Activated naive CD8-positive, alpha-beta T cell treated with anti-CD3 and anti-CD28 coated beads, Interleukin-2, amount 50 U/mL, for 24 hours (primary cell): ENCODE data around the gene COQ4.
A peak's percentile ranks its signal among the peaks of the same experiment; 100 is the strongest.

Experiments
- ATAC-seq: fragments of 150-1000 bp; cut with Tn5 transposase; one replicate; pipeline ENCODE4 v1.10.0; 2021
- DNase-seq: peaks from one replicate; pipeline ENCODE4 v3.0.0; 2021
- H3K27ac Mint-ChIP-seq: one replicate; pipeline ENCODE4 v1.8.0; 2021; ENCODE audit warnings: mild to moderate bottlenecking, mixed read lengths
- H3K27me3 Mint-ChIP-seq: one replicate; pipeline ENCODE4 v1.8.0; 2021; ENCODE audit warnings: mixed read lengths
- H3K36me3 Mint-ChIP-seq: one replicate; pipeline ENCODE4 v1.8.0; 2021; ENCODE audit warnings: low read depth, mixed read lengths
- H3K4me1 Mint-ChIP-seq: one replicate; pipeline ENCODE4 v1.8.0; 2021; ENCODE audit warnings: mixed read lengths
- H3K4me3 Mint-ChIP-seq: one replicate; pipeline ENCODE4 v1.8.0; 2021; ENCODE audit warnings: mild to moderate bottlenecking, moderate library complexity, mixed read lengths
- H3K9me3 Mint-ChIP-seq: one replicate; pipeline ENCODE4 v1.8.0; 2021; ENCODE audit warnings: mixed read lengths

COQ4 gene

GRCh38 chr9:128370752-128371629, 48.4 kb downstream of the COQ4 start, which contains the start of gene URM1:
URM1 (plus strand) TSS chr9:128371374; CDS start chr9:128371381, 7 bp downstream.
- Mint-ChIP-seq H3K27me3 (no peaks in the 10 kb centered on the region), H3K36me3 (peaks cover 14% of the 10 kb centered on the region), H3K4me1 (peaks cover 26% of the 10 kb centered on the region), H3K9me3 (no peaks in the 10 kb centered on the region), H3K27ac (peak within 1 kb of the TSS; percentile 87), H3K4me3 (peak within 1 kb of the TSS; percentile 95)
- peak; percentile 96 for DNase-seq
- peak; percentile 97 for ATAC-seq

DNA sequence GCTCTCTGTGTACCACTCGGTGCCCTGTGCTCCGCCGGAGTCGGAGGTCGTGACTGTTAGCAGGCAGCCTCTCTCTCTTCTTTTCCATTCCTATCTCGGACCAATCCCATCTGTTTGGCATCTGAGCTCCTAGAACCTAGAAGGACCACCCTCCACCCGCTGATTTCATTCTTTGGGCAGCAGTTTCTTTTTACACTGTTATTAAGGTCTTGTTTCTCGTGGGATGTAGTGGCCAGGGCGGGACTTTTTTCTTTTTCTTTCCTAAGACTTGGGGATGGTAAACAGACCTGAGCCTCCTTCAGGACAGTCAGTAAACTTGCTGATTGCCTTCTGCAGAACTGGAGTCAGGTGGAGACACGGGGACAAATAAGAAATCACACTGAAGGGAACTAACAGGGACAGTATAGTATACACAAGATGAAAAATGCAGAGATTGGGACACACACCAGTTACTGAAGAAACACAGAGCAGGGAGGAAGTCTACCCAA, 49.0 kb downstream of the COQ4 start:
- Mint-ChIP-seq H3K4me3 (peak overlapping the region; percentile 95), H3K27ac (peak overlapping the region; percentile 87), H3K27me3 (no peaks in the 10 kb centered on the region), H3K4me1 (peaks cover 26% of the 10 kb centered on the region), H3K9me3 (no peaks in the 10 kb centered on the region), H3K36me3 (peaks cover 14% of the 10 kb centered on the region)
- DNase-seq (no peak), ATAC-seq (no peak)

DNA sequence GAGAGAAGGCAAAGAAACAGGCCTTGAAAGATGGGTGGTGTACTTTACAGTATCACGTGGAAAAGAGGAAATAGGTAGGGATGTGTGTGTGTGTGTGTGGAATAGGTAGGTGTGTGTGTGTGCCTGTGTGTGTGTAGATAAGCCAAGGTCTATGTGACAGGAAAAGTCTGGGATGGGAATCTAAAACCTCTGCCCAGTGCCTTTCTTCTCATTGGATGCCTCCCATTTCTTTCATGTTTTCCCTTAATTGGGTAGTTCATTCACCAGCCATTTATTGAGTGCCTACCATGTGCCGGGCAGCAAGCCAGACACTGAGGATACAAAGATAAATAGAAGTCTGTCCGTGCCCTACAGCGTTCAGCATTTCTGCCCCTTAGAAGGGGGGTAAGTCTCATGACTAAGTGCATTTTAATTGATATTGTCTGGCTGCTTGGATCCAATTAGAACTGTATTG, 49.6 kb downstream of the COQ4 start:
- H3K27ac Mint-ChIP-seq: peak overlapping the region; percentile 87

DNA sequence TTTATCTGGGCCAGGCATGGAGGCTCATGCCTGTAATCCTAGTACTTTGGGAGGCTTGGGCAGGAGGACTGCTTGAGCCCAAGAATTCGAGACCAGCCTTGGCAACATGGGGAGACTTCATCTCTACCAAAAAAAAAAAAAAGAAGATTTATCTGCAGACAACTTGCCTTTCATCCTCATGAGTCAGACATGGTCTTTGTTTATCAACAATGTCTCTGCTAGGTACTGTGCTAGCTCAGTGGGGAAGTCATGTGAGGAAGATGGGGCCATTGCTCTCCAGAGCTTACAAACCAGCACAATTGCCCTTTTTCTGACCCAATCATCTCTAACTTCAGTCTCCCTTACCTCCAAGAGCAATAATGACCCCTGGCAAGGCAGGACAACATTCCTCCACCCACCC, 50.1 kb downstream of the COQ4 start:
- H3K4me1 Mint-ChIP-seq: peaks cover 26% of the 10 kb centered on the region
- H3K27me3 Mint-ChIP-seq: no peaks in the 10 kb centered on the region
- H3K9me3 Mint-ChIP-seq: no peaks in the 10 kb centered on the region
- peak overlapping the region; percentile 95 for H3K4me3 Mint-ChIP-seq
- H3K27ac Mint-ChIP-seq: peak overlapping the region; percentile 87
- ATAC-seq (no peak), DNase-seq (no peak)
- H3K36me3 Mint-ChIP-seq: peaks cover 17% of the 10 kb centered on the region

More for the DNA sequence above, 49.6 kb downstream of the COQ4 start:
- Mint-ChIP-seq H3K36me3 (peaks cover 17% of the 10 kb centered on the region), H3K9me3 (no peaks in the 10 kb centered on the region), H3K4me1 (peaks cover 26% of the 10 kb centered on the region), H3K4me3 (peak overlapping the region; percentile 95), H3K27me3 (no peaks in the 10 kb centered on the region)
- ATAC-seq (no peak), DNase-seq (no peak)

DNA sequence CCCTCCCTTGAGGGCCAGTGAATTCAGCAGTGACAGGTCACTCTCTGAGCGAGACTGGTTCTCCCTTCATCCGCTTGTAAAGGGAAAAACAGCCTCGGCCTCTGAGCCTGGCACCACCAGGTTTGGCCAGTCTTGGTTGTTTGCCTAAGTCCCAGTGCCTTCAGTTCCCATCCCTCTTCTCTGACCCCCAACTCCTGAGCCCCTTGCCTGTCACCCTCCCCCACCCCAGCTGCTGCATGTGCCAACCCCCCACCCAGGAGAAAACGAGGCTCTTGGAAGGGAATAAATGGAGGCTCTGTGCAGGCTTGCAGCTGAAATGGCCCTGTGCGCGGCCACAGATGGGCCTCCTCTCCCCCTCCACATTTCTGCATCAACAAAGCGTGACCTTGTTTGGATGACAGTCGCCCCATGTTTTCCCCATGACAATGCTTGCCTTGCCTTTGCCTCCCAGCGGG, 51.6 kb downstream of the COQ4 start:
- ATAC-seq: no peak
- DNase-seq: no peak
- Mint-ChIP-seq H3K36me3 (peaks cover 25% of the 10 kb centered on the region), H3K4me1 (peaks cover 26% of the 10 kb centered on the region), H3K9me3 (no peaks in the 10 kb centered on the region), H3K27ac (no peak overlapping the region), H3K4me3 (no peak overlapping the region), H3K27me3 (no peaks in the 10 kb centered on the region)

DNA sequence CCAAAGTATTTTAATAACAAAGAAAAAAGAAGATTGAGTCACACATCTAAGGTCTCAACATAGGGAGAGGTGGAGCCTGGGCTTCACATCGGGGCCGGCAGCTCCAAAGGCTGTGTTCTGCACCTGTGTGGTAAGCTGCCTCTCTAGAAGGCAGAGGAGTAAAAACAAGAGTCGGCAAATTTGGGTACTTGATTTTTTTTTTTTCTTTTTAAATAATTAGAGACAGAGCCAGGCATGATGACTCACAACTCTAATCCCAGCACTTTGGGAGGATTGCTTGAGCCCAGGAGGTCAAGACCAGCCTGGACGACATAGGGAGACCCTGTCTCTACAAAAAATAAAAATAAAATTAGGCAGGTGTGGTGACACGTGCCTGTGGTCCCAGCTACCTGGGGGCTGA, 53.2 kb downstream of the COQ4 start:
- no peak for ATAC-seq
- Mint-ChIP-seq H3K4me1 (peaks cover 21% of the 10 kb centered on the region), H3K36me3 (peaks cover 29% of the 10 kb centered on the region), H3K4me3 (no peak overlapping the region), H3K27me3 (no peaks in the 10 kb centered on the region), H3K27ac (peak overlapping the region; percentile 20), H3K9me3 (no peaks in the 10 kb centered on the region)
- no peak for DNase-seq

DNA sequence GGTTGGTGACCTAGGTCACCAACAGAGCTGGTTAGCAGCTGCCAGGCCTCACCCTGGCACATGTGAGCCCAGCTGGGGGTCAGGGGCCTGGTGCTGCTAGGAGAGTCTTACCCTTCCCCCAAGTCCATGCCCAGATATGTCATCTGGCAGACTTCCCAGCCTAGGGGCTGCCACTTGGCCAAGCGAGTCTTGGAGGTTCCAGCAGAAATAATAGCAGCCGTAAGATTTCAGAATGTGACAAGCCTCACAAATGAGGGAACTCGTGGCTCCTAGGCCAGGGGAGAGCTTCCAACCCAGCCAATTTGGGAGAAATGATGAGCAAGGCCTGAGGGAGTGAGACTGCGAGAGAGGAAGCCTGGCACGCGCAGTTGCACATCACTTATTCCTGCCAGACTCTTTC, 59.6 kb downstream of the COQ4 start:
- H3K27me3 Mint-ChIP-seq: no peaks in the 10 kb centered on the region
- DNase-seq: no peak
- no peak for ATAC-seq
- no peaks in the 10 kb centered on the region for H3K9me3 Mint-ChIP-seq
- no peaks in the 10 kb centered on the region for H3K4me1 Mint-ChIP-seq
- H3K4me3 Mint-ChIP-seq: no peak overlapping the region
- no peak overlapping the region for H3K27ac Mint-ChIP-seq
- H3K36me3 Mint-ChIP-seq: peaks cover 15% of the 10 kb centered on the region

GRCh38 chr9:128383007-128383753, 60.5 kb downstream of the COQ4 start:
- Mint-ChIP-seq H3K27ac (no peak overlapping the region), H3K4me1 (no peaks in the 10 kb centered on the region), H3K4me3 (no peak overlapping the region), H3K9me3 (no peaks in the 10 kb centered on the region), H3K36me3 (peaks cover 19% of the 10 kb centered on the region), H3K27me3 (no peaks in the 10 kb centered on the region)
- DNase-seq (no peak), ATAC-seq (no peak)
